Prostate gland (tissue), 2 donors: ENCODE measurements around the gene CGB5.

ENCODE experiments used
- POLR2A ChIP-seq: fragments of 450-650 bp; IDR thresholded peaks from one replicate; pipeline ENCODE4 v1.6.1; 2016; ENCODE audit warnings: antibody characterized with exemption, mild to moderate bottlenecking
- POLR2AphosphoS5 ChIP-seq: sonication (generic); formaldehyde crosslinking; IDR thresholded peaks from one replicate; pipeline ENCODE4 v1.6.1; 2017; ENCODE audit warnings: antibody characterized with exemption
- TF ChIP-seq, protein P1 (sequence below), 4 experiments: fragments of 200-600 bp in 2 of 4; fragments of 450-650 bp in 2 of 4; sonication (generic) in 2 of 4; IDR thresholded peaks; 1 replicate in 3 of 4; 2 replicates in 1 of 4; pipeline ENCODE4 v1.5.1; 2016 to 2019; ENCODE audit warnings: antibody characterized with exemption in 4 of 4, mild to moderate bottlenecking in 2 of 4, moderate library complexity in 2 of 4

DNA sequence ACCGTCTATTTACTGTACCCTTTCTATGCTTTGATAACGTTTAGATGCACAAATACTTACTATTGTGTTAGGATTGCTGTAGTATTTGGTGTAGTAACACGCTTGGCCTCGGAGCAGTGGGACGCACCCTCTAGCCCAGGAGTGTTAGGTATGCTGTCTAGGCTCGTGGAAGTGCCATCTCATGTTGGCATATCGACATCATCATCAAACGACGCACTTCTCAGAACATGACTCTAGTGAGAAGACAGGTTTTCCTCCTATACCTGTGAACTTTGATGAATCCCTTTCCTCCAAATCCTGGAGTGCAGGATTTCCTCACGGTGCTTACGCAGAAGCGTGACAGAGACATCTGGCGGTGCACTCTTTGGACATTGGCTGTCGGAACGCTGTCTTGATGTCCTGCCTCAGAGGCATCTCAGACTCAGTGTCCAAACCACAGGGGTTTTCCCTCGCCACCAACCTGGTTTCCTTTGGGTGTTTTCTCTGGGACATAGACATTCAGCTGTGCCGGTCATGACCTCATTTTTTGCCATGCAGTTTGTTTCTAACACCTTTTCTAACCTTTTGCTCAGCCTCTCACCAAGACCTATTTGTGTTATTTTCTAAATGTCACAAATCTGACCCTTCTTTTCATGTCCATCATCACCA is 47.9 kb downstream of the CGB5 start:
- TF ChIP-seq, protein P1, sequence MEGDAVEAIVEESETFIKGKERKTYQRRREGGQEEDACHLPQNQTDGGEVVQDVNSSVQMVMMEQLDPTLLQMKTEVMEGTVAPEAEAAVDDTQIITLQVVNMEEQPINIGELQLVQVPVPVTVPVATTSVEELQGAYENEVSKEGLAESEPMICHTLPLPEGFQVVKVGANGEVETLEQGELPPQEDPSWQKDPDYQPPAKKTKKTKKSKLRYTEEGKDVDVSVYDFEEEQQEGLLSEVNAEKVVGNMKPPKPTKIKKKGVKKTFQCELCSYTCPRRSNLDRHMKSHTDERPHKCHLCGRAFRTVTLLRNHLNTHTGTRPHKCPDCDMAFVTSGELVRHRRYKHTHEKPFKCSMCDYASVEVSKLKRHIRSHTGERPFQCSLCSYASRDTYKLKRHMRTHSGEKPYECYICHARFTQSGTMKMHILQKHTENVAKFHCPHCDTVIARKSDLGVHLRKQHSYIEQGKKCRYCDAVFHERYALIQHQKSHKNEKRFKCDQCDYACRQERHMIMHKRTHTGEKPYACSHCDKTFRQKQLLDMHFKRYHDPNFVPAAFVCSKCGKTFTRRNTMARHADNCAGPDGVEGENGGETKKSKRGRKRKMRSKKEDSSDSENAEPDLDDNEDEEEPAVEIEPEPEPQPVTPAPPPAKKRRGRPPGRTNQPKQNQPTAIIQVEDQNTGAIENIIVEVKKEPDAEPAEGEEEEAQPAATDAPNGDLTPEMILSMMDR (IDR thresholded peaks at IDR 0.05), result no peak
- TF ChIP-seq POLR2A, result no peak
- no peak for TF ChIP-seq POLR2AphosphoS5
